Activated T-helper 17 cell treated with anti-CD3 and anti-CD28 coated beads, Interleukin-2, amount 50 U/mL, for 72 hours (primary cell): ENCODE results near the gene MSMB. TPM values are rescaled to one million over a fixed set of nuclear protein-coding genes. Genes with fewer than 3 reads are reported as not detected.
"Not testable (repeated sequence)": the region's sequence is repeated elsewhere in the genome, so short reads cannot be mapped to it uniquely, and the experiment has no call there.

Source experiments
- ATAC-seq: fragments of 150-1000 bp; cut with Tn5 transposase; replicated peaks from 2 replicates; pipeline ENCODE4 v1.10.0; 2021; ENCODE audit warnings: mild to moderate bottlenecking, moderate library complexity
- H3K27ac Mint-ChIP-seq: one replicate; pipeline ENCODE4 v1.8.0; 2022; ENCODE audit warnings: mixed read lengths
- H3K27me3 Mint-ChIP-seq: one replicate; pipeline ENCODE4 v1.8.0; 2022; ENCODE audit warnings: mixed read lengths
- H3K36me3 Mint-ChIP-seq: one replicate; pipeline ENCODE4 v1.8.0; 2022; ENCODE audit warnings: low read depth, mild to moderate bottlenecking, mixed read lengths
- H3K4me1 Mint-ChIP-seq: one replicate; pipeline ENCODE4 v1.8.0; 2022; ENCODE audit warnings: mixed read lengths
- H3K4me3 Mint-ChIP-seq: one replicate; pipeline ENCODE4 v1.8.0; 2022; ENCODE audit warnings: mild to moderate bottlenecking, mixed read lengths
- H3K9me3 Mint-ChIP-seq: one replicate; pipeline ENCODE4 v1.8.0; 2022; ENCODE audit warnings: mixed read lengths
- total RNA-seq, 2 donors: library from RNA; stranded (reverse); gene quantifications; one replicate each; pipeline ENCODE4 v1.2.3, GENCODE V29; 2022

MSMB gene, protein sequence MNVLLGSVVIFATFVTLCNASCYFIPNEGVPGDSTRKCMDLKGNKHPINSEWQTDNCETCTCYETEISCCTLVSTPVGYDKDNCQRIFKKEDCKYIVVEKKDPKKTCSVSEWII
- total RNA-seq, result not detected

DNA sequence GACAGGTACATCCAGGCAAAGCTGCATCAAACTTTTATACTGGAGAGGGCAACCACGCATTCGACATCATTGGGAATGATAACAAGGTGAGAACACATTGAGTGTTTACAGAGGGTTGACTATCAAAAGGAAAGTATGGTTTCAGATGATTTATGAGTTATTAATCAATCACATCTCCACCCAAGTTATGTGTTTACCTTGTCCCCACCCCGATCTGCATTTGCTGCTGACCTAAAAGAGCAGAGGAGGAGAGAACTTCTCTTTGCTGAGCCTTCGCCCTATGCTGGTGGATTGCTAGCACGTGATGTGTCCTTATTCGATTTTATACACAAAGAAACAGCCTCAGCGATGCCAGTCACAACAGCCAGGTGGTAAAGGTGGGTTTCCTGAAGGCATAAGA, at the start of gene MSMB:
TSS of gene MSMB (minus strand) at position 9 of the 400 bp plus-strand sequence. CDS start 32 bp downstream, outside the sequence.
- no peak within 1 kb of the TSS for H3K4me3 Mint-ChIP-seq
- peaks cover 6% of the 10 kb centered on the region for H3K27me3 Mint-ChIP-seq
- no peak within 1 kb of the TSS for H3K27ac Mint-ChIP-seq
- no peaks in the 10 kb centered on the region for H3K4me1 Mint-ChIP-seq
- ATAC-seq, result no peak
- H3K9me3 Mint-ChIP-seq, result no peaks in the 10 kb centered on the region
- H3K36me3 Mint-ChIP-seq, result no peaks in the 10 kb centered on the region

DNA sequence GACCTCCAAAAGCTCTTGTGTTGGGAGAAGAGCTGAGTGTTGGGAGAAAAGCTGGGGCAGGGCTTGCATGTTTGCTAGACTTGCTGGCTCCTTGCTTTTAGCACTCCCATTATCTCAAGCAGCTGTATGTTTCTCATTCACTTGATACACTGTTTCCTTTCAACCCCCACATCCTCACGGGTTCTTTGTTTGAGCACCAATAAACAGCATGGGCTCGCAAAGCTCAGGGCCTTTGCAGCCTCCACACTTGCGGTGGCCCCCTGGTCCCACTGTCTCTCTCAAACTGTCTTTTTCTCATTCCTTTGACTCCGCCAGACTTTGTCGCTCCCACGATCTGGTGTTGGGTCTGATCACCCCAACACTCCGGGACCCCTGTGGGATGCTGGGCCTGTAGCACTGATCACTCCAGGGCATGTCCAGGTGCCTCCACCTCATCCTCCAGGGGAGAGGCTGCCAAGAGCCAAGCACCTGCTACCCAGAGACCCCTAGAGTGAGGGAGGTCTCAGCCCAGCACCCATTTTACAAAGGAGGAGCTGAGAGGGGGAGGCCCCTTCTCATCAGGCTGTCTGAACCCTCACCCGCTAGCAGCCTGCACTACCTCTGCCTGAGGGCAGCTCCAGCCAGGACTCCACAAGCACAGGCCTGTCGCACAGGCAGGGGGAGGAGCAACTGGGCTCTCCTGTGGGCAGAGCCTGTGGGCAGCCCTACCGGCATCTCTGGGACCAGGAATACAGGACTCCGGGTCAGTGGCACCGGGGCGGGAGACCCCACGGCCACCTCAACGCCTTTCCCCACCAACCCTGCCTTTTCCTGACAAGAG, 49.1 kb upstream of the MSMB start:
- ATAC-seq, result no peak
- Mint-ChIP-seq H3K4me1 (peaks cover 18% of the 10 kb centered on the region), H3K9me3 (no peaks in the 10 kb centered on the region), H3K36me3 (no peaks in the 10 kb centered on the region), H3K4me3 (peak overlapping the region; percentile 24), H3K27ac (peak overlapping the region; percentile 37), H3K27me3 (no peaks in the 10 kb centered on the region)

DNA sequence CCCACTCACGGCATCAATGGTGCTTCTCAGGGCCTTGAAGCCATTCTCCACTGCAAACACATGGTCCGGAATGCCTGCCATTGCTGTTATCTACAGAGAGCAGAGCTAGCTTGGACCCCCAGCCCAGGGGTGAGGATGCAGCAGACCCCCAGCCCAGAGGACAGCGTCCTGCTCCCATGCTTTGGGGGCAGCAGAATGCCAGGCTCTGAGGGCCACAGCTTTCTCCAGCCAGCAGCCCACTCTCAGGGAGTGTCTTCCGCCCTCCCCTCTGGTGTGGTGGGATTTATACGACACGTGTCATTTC, 48.1 kb upstream of the MSMB start:
- Mint-ChIP-seq H3K27ac (no peak overlapping the region), H3K27me3 (no peaks in the 10 kb centered on the region), H3K9me3 (no peaks in the 10 kb centered on the region), H3K4me3 (no peak overlapping the region), H3K36me3 (no peaks in the 10 kb centered on the region), H3K4me1 (peaks cover 18% of the 10 kb centered on the region)
- no peak for ATAC-seq

DNA sequence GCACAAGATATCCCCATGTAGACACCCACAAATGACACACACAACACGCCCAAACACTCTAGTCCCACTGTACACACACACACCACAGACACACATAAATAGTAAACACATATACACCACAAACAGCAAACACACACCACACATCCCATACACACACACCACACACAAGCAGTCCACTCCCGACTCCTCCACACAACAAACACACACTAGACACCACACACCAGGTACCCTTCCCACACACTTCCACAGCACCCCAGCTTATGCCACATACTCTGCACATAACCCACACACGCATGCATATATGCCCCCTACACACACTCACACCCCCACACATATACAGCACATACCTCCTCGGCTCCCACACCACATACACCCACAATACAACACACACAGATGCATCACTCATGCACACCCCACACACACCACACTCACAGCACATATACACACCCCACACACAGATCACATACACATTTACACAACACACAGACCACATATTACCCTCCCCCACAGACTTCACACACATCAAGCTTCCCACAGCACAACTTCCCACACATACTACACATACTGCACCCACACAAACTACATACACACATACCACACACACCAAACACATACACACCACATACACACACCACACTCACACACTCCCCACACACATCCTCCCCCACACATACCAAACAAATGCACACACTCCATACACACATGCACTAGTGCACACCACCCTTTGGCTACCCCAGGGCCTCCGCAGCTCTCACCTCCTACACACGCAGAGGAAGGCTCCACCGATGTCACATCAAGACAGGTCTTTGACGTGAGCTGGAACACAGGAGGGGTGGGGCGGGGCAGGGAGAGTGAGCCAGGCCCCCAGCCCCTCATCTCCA, 47.5 kb upstream of the MSMB start:
- H3K36me3 Mint-ChIP-seq, H3K27me3 Mint-ChIP-seq, H3K9me3 Mint-ChIP-seq, H3K27ac Mint-ChIP-seq, H3K4me3 Mint-ChIP-seq: not testable (repeated sequence)
- peak; percentile 9 for ATAC-seq
- H3K4me1 Mint-ChIP-seq, result peaks cover 18% of the 10 kb centered on the region

DNA sequence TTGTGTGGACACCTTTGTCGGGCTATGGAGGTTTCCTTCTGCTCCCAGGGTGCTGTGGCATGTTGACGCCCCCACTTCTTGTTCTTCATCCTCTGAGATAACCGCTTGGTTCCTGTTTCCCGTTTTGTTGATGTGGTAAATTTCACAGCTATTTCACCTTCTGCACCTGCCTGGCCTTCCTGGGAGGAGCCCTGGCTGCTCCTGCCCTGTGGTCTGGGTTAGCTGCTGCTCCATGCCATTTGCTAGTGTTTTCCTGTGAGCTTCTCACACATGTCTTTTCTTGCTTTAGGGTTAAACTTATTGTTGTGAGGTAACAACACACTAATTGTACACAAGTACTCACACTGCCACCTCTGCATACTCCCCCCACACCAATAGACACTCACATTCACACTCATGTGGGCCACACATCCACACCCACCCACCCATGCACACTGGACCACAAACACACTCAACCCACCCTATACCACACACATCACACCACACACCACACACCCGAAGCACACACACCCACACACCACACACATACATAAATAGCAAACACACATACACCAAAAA, 46.5 kb upstream of the MSMB start:
- H3K9me3 Mint-ChIP-seq, result no peaks in the 10 kb centered on the region
- H3K36me3 Mint-ChIP-seq, result no peaks in the 10 kb centered on the region
- no peaks in the 10 kb centered on the region for H3K27me3 Mint-ChIP-seq
- ATAC-seq, result peak; percentile 17
- H3K4me3 Mint-ChIP-seq, result no peak overlapping the region
- H3K4me1 Mint-ChIP-seq, result peaks cover 15% of the 10 kb centered on the region
- no peak overlapping the region for H3K27ac Mint-ChIP-seq

DNA sequence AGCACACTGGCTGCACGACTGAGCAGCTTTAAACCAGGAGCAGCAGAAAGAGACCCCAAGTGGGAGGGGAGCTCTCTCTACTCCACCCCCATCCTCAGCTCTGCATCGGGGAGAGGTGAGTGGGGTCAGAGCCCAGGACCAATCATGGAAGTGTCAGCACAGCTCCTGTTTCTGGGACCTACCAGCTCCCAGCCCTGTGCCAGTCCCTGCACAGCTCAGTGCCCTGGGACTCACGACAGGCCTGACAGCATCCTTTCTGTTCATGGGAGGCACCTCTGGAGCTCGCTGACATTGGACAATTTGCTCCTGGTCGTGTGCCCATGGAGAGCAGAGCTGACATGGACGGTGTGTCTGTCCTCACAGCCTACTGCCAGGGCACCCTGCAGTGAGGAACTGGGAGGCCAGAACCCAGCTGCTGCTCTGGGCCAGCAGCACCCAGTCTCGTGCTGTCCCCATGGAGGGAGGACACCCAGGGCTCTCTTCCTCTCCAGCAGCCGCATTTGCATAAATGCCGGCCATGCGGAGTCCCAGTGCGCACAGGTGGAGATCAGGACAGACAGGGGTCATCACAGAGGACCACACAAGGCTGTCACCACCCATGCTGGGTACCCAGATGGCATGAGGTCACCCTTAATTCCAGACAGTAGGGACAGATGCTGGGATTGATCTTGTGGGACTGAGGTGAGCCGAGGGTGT, 45.9 kb upstream of the MSMB start:
- H3K4me3 Mint-ChIP-seq, result no peak overlapping the region
- no peak overlapping the region for H3K27ac Mint-ChIP-seq
- no peaks in the 10 kb centered on the region for H3K27me3 Mint-ChIP-seq
- H3K4me1 Mint-ChIP-seq, result peaks cover 12% of the 10 kb centered on the region
- ATAC-seq, result peak; percentile 6
- no peaks in the 10 kb centered on the region for H3K36me3 Mint-ChIP-seq
- H3K9me3 Mint-ChIP-seq, result no peaks in the 10 kb centered on the region

DNA sequence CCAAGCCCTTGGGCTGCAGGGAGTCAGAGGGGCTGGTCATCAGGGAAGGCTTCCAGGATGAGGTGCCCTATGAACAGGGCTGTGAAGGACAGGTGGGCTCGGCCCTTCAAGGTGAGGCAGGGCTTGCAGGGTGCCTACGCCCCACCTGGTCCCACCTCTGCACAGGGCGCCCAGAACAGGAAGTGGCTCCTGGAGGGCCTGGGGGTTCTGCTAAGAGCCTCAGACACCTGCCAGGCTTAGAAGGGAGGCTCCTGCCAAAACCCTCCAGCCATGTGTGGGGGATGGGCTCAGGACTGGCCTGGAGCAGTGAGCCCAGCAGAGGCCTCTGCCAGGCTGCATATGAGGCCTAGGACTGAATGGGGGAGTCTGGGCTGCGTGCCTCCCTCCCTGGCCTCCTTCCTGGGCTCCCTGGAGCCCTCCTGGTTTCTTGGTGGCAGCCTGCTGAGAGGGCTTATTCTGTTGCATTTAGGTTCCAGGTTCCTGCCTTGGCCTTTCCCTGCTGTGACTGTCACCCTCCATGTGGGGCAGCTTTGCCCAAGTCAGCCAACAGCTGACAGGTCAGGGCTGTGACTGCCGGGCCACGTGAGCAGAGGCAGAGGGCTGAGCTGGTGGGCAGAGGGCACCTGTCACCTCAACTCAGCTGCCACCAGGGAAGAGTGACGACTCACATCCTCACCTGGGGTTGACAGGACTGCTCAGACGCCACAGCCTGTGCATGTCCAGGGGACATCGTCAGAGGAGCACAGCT, 45.2 kb upstream of the MSMB start:
- H3K4me1 Mint-ChIP-seq, result peaks cover 6% of the 10 kb centered on the region

DNA sequence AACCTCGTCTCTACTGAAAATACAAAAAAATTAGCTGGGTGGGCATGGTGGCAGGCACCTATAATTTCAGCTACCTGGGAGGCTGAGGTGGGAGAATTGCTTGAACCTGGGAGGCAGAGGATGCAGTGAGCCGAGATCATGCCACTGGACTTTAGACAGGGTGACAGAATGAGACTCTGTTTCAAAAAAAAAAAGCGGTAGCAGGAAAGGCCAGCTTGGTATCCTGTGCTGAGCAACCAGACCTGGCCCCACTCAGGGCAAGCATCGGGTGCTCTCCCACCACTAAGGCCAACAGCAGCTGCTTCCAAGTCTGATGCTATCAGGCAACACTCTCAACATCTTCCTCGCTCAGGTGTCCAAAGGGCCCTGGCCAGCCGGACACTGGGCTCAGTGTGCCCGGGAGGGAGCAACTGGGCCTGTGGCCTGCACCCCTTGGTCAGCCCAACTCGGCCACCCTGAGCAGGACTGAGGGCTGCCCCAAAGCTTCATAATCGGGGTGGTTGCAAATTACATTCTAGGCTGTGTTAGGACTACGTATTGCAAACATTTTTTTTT, 44.3 kb upstream of the MSMB start:
- H3K36me3 Mint-ChIP-seq, result no peaks in the 10 kb centered on the region
- peak overlapping the region; percentile 3 for H3K27ac Mint-ChIP-seq
- H3K9me3 Mint-ChIP-seq, result no peaks in the 10 kb centered on the region
- H3K4me1 Mint-ChIP-seq, result peaks cover 6% of the 10 kb centered on the region
- H3K4me3 Mint-ChIP-seq, result no peak overlapping the region
- H3K27me3 Mint-ChIP-seq, result no peaks in the 10 kb centered on the region
- no peak for ATAC-seq

More for the DNA sequence above, 45.2 kb upstream of the MSMB start:
- Mint-ChIP-seq H3K27ac (peak overlapping the region; percentile 3), H3K4me3 (no peak overlapping the region), H3K27me3 (no peaks in the 10 kb centered on the region), H3K36me3 (no peaks in the 10 kb centered on the region), H3K9me3 (no peaks in the 10 kb centered on the region)
- ATAC-seq, result peak; percentile 14

DNA sequence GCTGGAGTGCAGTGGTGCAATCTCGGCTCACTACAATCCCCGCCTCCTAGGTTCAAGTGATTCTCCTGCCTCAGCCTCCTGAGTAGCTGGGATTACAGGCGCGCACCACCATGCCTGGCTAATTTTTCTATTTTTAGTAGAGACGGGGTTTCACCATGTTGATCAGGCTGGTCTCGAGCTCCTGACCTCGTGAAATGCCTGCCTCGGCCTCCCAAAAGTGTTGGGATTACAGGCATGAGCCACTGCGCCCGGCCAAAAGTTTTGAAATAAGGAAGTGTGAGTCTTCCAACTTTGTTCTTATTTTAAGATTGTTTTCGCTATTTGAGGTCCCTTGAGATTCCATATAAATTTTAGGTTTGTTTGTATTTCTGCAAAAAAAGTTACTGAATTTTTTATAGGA, 41.3 kb upstream of the MSMB start:
- H3K4me1 Mint-ChIP-seq, H3K27me3 Mint-ChIP-seq, H3K36me3 Mint-ChIP-seq, H3K9me3 Mint-ChIP-seq, ATAC-seq, H3K27ac Mint-ChIP-seq, H3K4me3 Mint-ChIP-seq: not testable (repeated sequence)

DNA sequence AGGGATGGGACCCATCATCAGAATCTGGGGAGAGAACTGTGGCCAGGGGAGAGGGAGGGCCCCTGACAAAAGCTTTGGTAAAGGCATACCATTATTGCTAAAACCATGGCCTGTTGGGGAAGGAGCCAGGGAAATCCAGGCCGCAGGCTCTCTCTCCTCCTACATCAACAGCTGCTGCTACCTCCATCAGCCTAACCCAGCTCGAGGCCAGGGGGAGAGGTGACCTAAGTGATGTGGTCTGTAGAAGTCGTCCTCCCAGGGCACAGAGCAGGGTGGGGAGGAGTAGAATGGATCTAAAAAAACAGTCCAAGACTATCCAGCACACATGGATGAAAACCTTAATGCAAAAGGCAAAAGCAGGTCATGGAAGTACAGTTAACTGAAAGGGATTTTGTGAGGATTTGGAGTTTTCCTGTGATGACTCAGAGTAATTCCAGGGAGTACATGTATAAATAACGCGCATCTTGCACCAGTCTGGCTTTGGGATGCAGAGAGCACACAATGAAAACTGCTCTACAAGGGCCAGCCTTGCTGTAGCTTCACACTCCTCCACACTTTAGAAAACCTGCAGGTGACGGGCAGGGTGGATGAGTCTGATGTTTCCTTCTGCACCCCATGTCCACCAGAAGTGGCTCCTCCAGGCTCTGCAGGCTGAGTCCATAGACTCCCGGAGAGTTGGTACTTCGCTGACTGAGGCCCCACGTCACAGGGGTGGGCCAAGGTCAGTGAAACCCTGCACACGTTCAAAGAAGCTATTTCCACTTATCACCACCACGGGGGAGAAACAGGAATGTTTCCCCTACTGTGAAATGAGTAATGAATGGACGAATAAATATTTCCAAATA, 38.5 kb upstream of the MSMB start:
- no peak for ATAC-seq
- Mint-ChIP-seq H3K36me3 (no peaks in the 10 kb centered on the region), H3K4me1 (peaks cover 5% of the 10 kb centered on the region), H3K27me3 (no peaks in the 10 kb centered on the region), H3K9me3 (no peaks in the 10 kb centered on the region), H3K4me3 (no peak overlapping the region), H3K27ac (no peak overlapping the region)

DNA sequence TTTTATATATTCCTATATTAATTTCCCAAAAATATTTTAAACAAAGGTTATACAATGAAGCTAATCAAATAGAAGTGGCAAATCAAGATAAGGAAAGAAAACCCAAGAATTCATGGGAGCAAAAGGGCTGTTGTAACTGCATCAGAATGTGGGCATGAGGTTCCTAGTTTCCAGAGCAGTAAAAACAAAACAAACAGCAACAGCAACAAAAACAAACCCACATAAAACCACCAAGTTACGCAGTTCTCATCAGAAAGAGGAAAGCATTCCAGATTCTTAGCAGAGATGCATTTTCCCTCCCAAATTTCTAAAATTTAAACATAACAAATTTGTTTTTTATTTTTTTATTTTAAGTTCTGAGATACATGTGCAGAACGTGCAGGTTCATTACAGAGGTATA, 34.8 kb upstream of the MSMB start:
- no peak for ATAC-seq
- Mint-ChIP-seq H3K4me1 (peaks cover 8% of the 10 kb centered on the region), H3K9me3 (no peaks in the 10 kb centered on the region)

DNA sequence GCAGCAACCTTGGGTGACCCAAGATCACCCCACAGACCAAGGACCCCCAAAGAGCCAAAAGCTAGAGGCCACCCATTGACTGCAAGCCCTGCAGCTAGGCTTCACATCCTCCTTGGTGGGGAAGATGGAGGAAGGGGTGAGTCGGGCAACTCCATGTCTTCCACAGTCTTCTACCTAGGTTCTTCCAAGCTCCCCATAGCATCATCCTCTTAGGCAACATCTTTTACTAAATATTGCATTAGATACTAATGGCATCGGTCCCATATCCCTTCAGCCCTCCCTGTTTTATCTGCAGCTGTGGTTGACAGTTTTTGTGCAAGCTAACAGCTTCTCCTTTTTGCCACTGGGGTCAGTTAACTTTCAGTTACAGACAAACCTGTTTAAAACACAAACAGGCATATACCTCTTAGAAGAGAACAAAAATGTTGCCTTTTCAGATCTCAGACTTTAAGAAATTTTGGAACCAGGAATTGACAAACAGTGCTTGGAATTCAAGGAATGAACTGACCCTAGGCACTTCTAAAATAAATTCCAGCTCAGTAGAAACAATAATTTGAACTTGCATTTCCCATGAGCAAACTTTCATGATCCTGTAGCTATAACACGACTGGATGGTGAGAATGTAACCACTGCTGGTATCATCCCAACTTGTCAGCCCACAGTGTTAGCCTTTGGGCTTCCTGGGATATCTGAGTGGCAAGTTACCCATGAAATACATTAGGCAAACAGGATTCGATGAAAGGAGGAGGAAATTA, 33.9 kb upstream of the MSMB start:
- Mint-ChIP-seq H3K27me3 (no peaks in the 10 kb centered on the region), H3K36me3 (no peaks in the 10 kb centered on the region), H3K4me1 (peaks cover 8% of the 10 kb centered on the region), H3K4me3 (no peak overlapping the region), H3K9me3 (no peaks in the 10 kb centered on the region), H3K27ac (no peak overlapping the region)
- ATAC-seq, result no peak

More for the DNA sequence above, 34.8 kb upstream of the MSMB start:
- Mint-ChIP-seq H3K27me3 (no peaks in the 10 kb centered on the region), H3K36me3 (no peaks in the 10 kb centered on the region), H3K27ac (no peak overlapping the region), H3K4me3 (no peak overlapping the region)
